GM19240 (cell line): ENCODE results near the gene PA2G4.
"Not testable (repeated sequence)": the region's sequence is repeated elsewhere in the genome, so short reads cannot be mapped to it uniquely, and the experiment has no call there.

ENCODE experiments used
- DNase-seq: peaks from one replicate; pipeline ENCODE4 v3.0.0; 2011; ENCODE audit warnings: low spot score; ENCODE audit not compliant: insufficient read length

The PA2G4 gene

GRCh38 chr12:56152756-56153677, 48.7 kb downstream of the PA2G4 start:
- DNase-seq = no peak

GRCh38 chr12:56153678-56154065, 49.3 kb downstream of the PA2G4 start:
- DNase-seq = no peak

DNA sequence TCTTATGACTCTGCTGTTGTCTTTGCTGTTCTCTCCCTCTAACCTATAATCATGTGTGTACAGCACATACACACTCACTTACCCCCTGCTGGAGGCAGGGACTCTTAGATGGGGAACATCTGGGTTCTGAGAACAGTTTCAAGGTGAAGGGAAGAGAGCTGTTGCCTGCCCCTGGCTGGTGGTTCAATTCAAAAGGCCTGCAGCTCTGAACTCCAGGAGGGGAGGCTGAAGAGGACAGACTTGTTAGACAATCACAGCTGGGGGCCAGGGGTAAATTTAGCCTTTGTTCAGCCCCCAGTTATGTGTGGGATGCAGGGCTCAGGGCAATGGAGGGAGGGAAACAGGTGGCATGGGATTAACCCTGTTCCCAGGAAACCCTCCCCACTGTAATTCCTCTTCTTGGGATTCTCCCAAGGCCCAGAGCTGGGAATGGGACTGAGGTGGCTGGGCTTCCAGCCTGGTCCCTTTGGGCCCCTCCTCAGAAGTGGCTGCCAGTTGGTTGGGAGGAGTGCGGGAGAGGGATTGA, 50.0 kb downstream of the PA2G4 start:
- DNase-seq = no peak

GRCh38 chr12:56154818-56155217, 50.5 kb downstream of the PA2G4 start:
- no peak for DNase-seq

- no peak for DNase-seq
These were observed 51.0 kb downstream of the PA2G4 start for GRCh38 chr12:56155256-56155845.

DNA sequence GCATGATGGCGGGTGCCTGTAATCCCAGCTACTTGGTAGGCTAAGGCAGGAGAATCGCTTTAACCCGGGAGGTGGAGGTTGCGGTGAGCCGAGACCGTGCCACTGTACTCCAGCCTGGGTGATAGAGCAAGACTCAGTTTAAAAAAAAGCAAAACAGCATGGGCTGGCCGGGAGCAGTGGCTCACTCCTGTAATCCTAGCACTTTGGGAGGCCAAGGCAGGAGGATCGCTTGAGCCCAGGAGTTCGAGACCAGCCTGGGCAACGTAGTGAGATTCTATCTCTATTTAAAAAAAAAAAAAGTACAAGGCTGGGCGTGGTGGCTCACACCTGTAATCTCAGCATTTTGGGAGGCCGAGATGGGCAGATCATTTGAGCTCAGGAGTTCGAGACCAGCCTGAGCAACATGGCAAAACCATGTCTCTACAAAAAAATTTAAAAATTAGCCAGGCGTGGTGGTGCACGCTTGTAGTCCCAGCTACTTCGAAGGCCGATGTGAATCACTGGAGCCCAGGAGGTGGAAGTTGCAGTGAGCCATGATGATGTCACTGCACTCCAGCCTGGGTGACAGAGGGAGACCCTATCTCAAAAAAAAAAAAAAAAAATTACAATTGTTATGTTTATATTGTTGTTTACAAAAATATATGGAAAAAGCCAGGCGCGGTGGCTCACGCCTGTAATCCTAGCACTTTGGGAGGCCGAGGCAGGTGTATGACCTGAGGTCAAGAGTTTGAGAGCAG, 52.3 kb downstream of the PA2G4 start:
- not testable (repeated sequence) for DNase-seq

GRCh38 chr12:56157201-56158028, 53.1 kb downstream of the PA2G4 start:
- peak; percentile 39 for DNase-seq

GRCh38 chr12:56158029-56158925, 53.9 kb downstream of the PA2G4 start, which contains the start of gene MYL6:
TSS of gene MYL6 (plus strand) at chr12:56158359. CDS start at chr12:56158402, 43 bp downstream.
- peak; percentile 79 for DNase-seq

- DNase-seq = no peak
These were observed 54.6 kb downstream of the PA2G4 start for GRCh38 chr12:56158926-56159461.

DNA sequence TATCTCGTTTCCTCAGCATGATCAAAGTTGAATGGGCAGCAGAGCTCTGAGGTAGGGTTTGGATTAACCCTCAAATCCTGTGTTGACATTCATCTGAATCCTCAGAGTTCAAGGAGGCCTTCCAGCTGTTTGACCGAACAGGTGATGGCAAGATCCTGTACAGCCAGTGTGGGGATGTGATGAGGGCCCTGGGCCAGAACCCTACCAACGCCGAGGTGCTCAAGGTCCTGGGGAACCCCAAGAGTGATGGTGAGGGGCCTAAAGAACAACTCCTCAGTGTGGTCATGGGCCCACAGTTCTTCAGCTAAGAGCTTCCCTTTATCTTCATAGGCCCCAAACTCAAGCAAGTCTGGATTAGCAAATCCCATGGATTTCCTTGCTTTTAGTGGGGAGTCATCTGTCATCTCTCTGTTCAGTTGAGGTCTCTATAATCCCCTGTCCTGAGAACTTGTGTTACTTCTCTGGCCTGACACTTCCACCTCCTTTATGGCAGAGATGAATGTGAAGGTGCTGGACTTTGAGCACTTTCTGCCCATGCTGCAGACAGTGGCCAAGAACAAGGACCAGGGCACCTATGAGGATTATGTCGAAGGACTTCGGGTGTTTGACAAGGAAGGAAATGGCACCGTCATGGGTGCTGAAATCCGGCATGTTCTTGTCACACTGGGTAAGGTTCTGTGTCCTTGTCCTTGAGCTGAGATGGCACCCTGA, 55.3 kb downstream of the PA2G4 start:
- no peak for DNase-seq

DNA sequence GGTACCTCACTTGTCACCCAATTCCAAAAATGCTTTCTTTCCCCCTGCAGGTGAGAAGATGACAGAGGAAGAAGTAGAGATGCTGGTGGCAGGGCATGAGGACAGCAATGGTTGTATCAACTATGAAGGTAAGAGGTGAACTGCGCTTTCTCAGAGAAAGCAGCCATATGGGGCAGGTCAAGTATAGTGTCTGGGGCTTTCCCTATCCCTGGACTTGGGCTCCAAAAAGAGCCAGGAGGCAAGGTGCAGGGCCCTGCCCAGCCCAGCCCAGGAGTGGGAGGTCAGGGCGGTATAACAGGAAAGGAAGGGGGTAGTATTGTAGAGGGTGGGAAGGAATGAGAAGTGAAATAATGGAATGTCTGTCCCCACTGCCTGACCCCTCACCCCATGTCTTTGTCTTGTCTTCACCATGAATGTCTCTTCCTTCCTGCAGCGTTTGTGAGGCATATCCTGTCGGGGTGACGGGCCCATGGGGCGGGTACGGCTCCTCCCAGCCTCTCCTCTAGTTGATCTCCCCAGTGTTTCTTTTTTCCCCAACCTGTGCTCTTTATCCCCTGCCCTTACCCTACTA, 55.9 kb downstream of the PA2G4 start:
- DNase-seq = no peak

DNA sequence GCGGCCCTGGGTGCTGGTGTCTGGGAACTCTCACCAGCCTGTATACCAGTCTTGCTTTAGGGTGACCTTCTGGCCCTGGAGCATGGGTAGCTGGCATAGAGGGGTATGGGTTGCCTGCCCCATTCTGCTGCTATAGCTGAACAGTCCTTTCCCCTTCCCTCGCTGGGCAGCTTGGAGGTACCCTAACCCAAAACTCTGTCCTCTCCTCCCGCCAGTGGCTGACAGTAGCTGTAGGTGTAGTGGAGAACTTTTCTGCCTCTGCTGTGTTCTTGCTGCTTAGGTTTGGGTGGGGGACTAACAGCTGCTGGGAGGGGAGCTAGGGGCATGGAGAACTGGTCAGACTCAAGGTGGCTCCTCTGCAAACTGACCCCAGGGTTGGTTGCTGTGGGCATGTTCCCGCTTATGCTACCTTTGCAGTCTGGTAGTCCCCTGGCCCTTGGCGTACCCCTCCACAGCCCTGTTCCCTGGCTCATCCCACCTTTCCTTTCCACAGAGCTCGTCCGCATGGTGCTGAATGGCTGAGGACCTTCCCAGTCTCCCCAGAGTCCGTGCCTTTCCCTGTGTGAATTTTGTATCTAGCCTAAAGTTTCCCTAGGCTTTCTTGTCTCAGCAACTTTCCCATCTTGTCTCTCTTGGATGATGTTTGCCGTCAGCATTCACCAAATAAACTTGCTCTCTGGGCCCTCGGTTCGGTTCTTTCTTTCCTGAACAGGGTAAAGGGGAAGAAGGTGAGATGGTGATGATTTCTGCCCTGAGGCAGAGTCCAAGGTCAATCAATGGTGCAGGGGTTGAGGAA, 56.7 kb downstream of the PA2G4 start:
- no peak for DNase-seq

- DNase-seq = no peak
These were observed 57.5 kb downstream of the PA2G4 start for GRCh38 chr12:56161690-56162351.

GRCh38 chr12:56162468-56163290, 58.3 kb downstream of the PA2G4 start:
- DNase-seq = no peak
